Esophagus muscularis mucosa (tissue), 4 donors: ENCODE results near the gene CCDC106.

Experiments used
- CTCF ChIP-seq, 3 experiments: fragments of 200-600 bp in 2 of 3; fragments of 450-650 bp in 1 of 3; sonication (generic) in 2 of 3; IDR thresholded peaks; one replicate each; pipeline ENCODE4 v1.5.1; 2017 to 2019; ENCODE audit warnings: antibody characterized with exemption in 3 of 3, mild to moderate bottlenecking in 2 of 3, moderate library complexity in 1 of 3
- EP300 ChIP-seq: sonication (generic); formaldehyde crosslinking; IDR thresholded peaks from one replicate; pipeline ENCODE4 v1.6.1; 2017; ENCODE audit warnings: antibody characterized with exemption
- POLR2AphosphoS5 ChIP-seq, 2 donors: sonication (generic); formaldehyde crosslinking; IDR thresholded peaks; one replicate each; pipeline ENCODE4 v1.6.1; 2017; ENCODE audit warnings: antibody characterized with exemption in 2 of 2

GRCh38 chr19:55635856-55636440, 12.1 kb upstream of the CCDC106 start:
- TF ChIP-seq EP300 (no peak), CTCF (IDR thresholded peaks at IDR 0.05) (no peak), POLR2AphosphoS5 (IDR thresholded peaks at IDR 0.05) (no peak)
